H9 (cell line): ENCODE results near the gene ADORA1. TPM values are rescaled to one million over a fixed set of nuclear protein-coding genes. Genes with fewer than 3 reads are reported as not detected.

Experiments
- DNase-seq: peaks from one replicate; pipeline ENCODE4 v3.0.0-alpha.2; 2017
- H2AFZ ChIP-seq: one replicate; pipeline ENCODE4 v1.6.1; 2013; ENCODE audit warnings: mild to moderate bottlenecking, low read length, control low read depth, moderate library complexity
- H2AK5ac ChIP-seq: 2 replicates; pipeline ENCODE4 v1.6.1; 2013; ENCODE audit warnings: low read length, control low read depth, mixed read lengths; ENCODE audit not compliant: insufficient read length
- H2BK120ac ChIP-seq: one replicate; pipeline ENCODE4 v1.6.1; 2013; ENCODE audit warnings: low read depth, mild to moderate bottlenecking, low read length, control low read depth, inconsistent platforms; ENCODE audit not compliant: poor library complexity, severe bottlenecking
- H2BK12ac ChIP-seq: 2 replicates; pipeline ENCODE4 v1.6.1; 2013; ENCODE audit warnings: low read length, control low read depth, mixed read lengths, low read depth; ENCODE audit not compliant: insufficient read length
- H2BK15ac ChIP-seq: 2 replicates; pipeline ENCODE4 v1.6.1; 2013; ENCODE audit warnings: low read depth, low read length, control low read depth
- H2BK20ac ChIP-seq: one replicate; pipeline ENCODE4 v1.6.1; 2013; ENCODE audit warnings: low read depth, mild to moderate bottlenecking, low read length, control low read depth, inconsistent platforms; ENCODE audit not compliant: poor library complexity, severe bottlenecking
- H2BK5ac ChIP-seq: 2 replicates; pipeline ENCODE4 v1.6.1; 2013; ENCODE audit warnings: low read length, control low read depth, mixed read lengths; ENCODE audit not compliant: insufficient read length
- H3K14ac ChIP-seq: 2 replicates; pipeline ENCODE4 v1.6.1; 2013; ENCODE audit warnings: low read length, control low read depth; ENCODE audit not compliant: insufficient read depth
- H3K18ac ChIP-seq: 2 replicates; pipeline ENCODE4 v1.6.1; 2013; ENCODE audit warnings: low read depth, mild to moderate bottlenecking, mixed read lengths, low read length, control low read depth; ENCODE audit not compliant: insufficient read length
- H3K23ac ChIP-seq: 2 replicates; pipeline ENCODE4 v1.6.1; 2013; ENCODE audit warnings: low read length, control low read depth, mixed read lengths, low read depth; ENCODE audit not compliant: insufficient read length
- H3K23me2 ChIP-seq: 2 replicates; pipeline ENCODE4 v1.6.1; 2013; ENCODE audit warnings: low read depth, mild to moderate bottlenecking, mixed read lengths, low read length, control low read depth; ENCODE audit not compliant: insufficient read length, poor library complexity, severe bottlenecking
- H3K27ac ChIP-seq: 2 replicates; pipeline ENCODE4 v1.5.1; 2013; ENCODE audit warnings: low read length, control low read depth, mixed read lengths, low read depth; ENCODE audit not compliant: insufficient read length
- H3K27me3 ChIP-seq: 2 replicates; pipeline ENCODE4 v1.6.1; 2013; ENCODE audit warnings: low read length, control low read depth, inconsistent platforms; ENCODE audit not compliant: insufficient read depth
- H3K4ac ChIP-seq: 2 replicates; pipeline ENCODE4 v1.6.1; 2013; ENCODE audit warnings: low read depth, mild to moderate bottlenecking, control low read depth, inconsistent platforms, low read length, moderate library complexity
- H3K4me1 ChIP-seq: 2 replicates; pipeline ENCODE4 v1.6.1; 2013; ENCODE audit warnings: low read length, control low read depth, inconsistent platforms; ENCODE audit not compliant: insufficient read depth
- H3K4me2 ChIP-seq: 2 replicates; pipeline ENCODE4 v1.6.1; 2013; ENCODE audit warnings: low read length, control low read depth, mixed read lengths; ENCODE audit not compliant: insufficient read length, insufficient read depth
- H3K56ac ChIP-seq: 2 replicates; pipeline ENCODE4 v1.6.1; 2013; ENCODE audit warnings: low read depth, mild to moderate bottlenecking, mixed read lengths, low read length, control low read depth; ENCODE audit not compliant: insufficient read length
- H3K79me1 ChIP-seq: 2 replicates; pipeline ENCODE4 v1.6.1; 2013; ENCODE audit warnings: low read depth, mild to moderate bottlenecking, moderate library complexity, low read length, control low read depth, inconsistent platforms; ENCODE audit not compliant: insufficient read depth, poor library complexity, severe bottlenecking
- H3K79me2 ChIP-seq: 2 replicates; pipeline ENCODE4 v1.6.1; 2013; ENCODE audit warnings: low read length, control low read depth, inconsistent platforms; ENCODE audit not compliant: insufficient read depth
- H3K9ac ChIP-seq: 2 replicates; pipeline ENCODE4 v1.6.1; 2013; ENCODE audit warnings: low read length, control low read depth, mixed read lengths; ENCODE audit not compliant: insufficient read length; ENCODE audit errors: extremely low read depth
- H3K9me3 ChIP-seq: one replicate; pipeline ENCODE4 v1.6.1; 2013; ENCODE audit warnings: low read depth, low read length, inconsistent platforms; ENCODE audit not compliant: control insufficient read depth
- H3T11ph ChIP-seq: one replicate; pipeline ENCODE4 v1.6.1; 2013; ENCODE audit warnings: mild to moderate bottlenecking, low read length, control low read depth, inconsistent platforms
- H4K20me1 ChIP-seq: one replicate; pipeline ENCODE4 v1.6.1; 2013; ENCODE audit not compliant: control insufficient read depth, insufficient read length, insufficient read depth
- H4K5ac ChIP-seq: 2 replicates; pipeline ENCODE4 v1.6.1; 2013; ENCODE audit warnings: low read depth, mild to moderate bottlenecking, mixed read lengths, low read length, control low read depth; ENCODE audit not compliant: insufficient read length
- H4K8ac ChIP-seq: replicated peaks from 2 replicates; pipeline ENCODE4 v1.6.1; 2013; ENCODE audit warnings: low read length, control low read depth, mixed read lengths, low read depth; ENCODE audit not compliant: insufficient read length
- H4K91ac ChIP-seq: 2 replicates; pipeline ENCODE4 v1.6.1; 2013; ENCODE audit warnings: low read depth, mild to moderate bottlenecking, moderate library complexity, mixed read lengths, low read length, control low read depth; ENCODE audit not compliant: insufficient read length
- H3K27ac Mint-ChIP-seq, 3 experiments: 2 replicates in 2 of 3; 3 replicates in 1 of 3; pipeline ENCODE4 v1.8.0; 2020 to 2021; ENCODE audit warnings: mixed read lengths in 3 of 3, mild to moderate bottlenecking in 1 of 3, moderate library complexity in 1 of 3
- H3K27me3 Mint-ChIP-seq: 2 replicates; pipeline ENCODE4 v1.8.0; 2021; ENCODE audit warnings: low read depth, mild to moderate bottlenecking, moderate library complexity, mixed read lengths
- H3K36me3 Mint-ChIP-seq, 3 experiments: 2 replicates in 2 of 3; 3 replicates in 1 of 3; pipeline ENCODE4 v1.8.0; 2020 to 2021; ENCODE audit warnings: low read depth in 3 of 3, mixed read lengths in 3 of 3; ENCODE audit not compliant: insufficient read depth in 1 of 3
- H3K4me1 Mint-ChIP-seq, 2 experiments: 2 replicates each; pipeline ENCODE4 v1.8.0; 2020; ENCODE audit warnings: mixed read lengths in 2 of 2
- H3K4me3 Mint-ChIP-seq, 2 experiments: 2 replicates in 1 of 2; 3 replicates in 1 of 2; pipeline ENCODE4 v1.8.0; 2020 to 2021; ENCODE audit warnings: mild to moderate bottlenecking in 2 of 2, mixed read lengths in 2 of 2, moderate library complexity in 1 of 2
- H3K9me3 Mint-ChIP-seq, 2 experiments: 2 replicates in 1 of 2; 3 replicates in 1 of 2; pipeline ENCODE4 v1.8.0; 2020; ENCODE audit warnings: mild to moderate bottlenecking in 2 of 2, mixed read lengths in 2 of 2, moderate library complexity in 1 of 2
- WGBS: extraction: QIAGEN DNeasy Blood & Tissue Kit; methylation state at CpG from one replicate; pipeline ENCODE4 v1.1.7; 2013; ENCODE audit warnings: missing lambda C conversion rate, low lambda C conversion rate, mixed read lengths; ENCODE audit not compliant: insufficient read length; ENCODE audit errors: extremely low coverage; 5-methylcytosine and 5-hydroxymethylcytosine counted together
- total RNA-seq: library from RNA; stranded (reverse); gene quantifications from 2 replicates; pipeline ENCODE4 v1.2.1, GENCODE V29; 2021
- TF ChIP-seq, protein P1 (sequence below): fragments of 200-600 bp; sonication (generic); conservative IDR thresholded peaks from 3 replicates; pipeline ENCODE4 v1.8.0; 2021; ENCODE audit warnings: antibody characterized with exemption, mild to moderate bottlenecking

ADORA1 gene
- total RNA-seq, 1 experiment from 2014 or later: 1.3 TPM

DNA sequence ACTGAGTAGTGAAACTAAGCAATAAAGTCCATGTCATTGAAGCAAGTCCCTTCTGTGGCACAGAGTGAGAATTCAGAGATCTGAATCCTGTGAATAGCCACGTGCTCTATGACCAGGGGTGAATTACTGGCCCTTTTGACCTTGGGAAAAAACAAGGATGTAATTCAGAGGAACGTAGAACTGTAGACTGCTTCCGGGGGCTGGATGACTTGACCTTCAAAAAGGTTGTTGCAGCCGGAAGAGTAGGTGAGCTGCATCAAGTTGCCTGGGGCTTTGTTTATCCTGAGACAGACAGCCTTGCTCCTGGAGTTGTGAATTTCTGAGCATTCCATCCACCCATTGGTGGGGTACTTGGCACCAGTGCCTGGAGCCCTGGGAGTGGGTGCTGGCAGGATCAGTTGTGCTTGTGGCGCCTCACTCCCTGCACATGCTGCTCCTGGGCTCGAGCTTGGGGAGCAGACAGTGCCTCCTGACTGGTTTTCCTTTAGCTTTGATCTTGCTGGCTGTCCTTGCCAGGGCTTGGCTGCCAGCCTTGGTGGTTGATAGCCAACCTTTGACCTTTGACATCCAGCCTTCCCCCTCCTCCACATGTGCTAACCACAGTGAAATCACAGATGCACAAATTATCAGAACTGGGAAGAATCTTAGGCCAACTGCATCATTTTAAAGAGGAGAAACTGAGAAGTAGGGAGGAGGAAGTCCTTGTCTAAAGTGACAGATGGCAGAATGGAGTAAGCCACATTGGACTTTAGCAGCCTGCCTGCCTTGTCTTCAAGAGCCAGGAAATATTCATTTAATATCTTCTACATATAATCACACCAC is 25.5 kb upstream of the ADORA1 start:
- Histone ChIP-seq H3K23me2 (no peaks in the 10 kb centered on the region), H2BK120ac (no peak overlapping the region), H3K9me3 (no peaks in the 10 kb centered on the region), H3K4ac (no peak overlapping the region), H3K9ac (no peak overlapping the region), H3K27me3 (no peaks in the 10 kb centered on the region), H4K5ac (no peak overlapping the region), H3K23ac (no peak overlapping the region), H3K14ac (no peak overlapping the region), H3K18ac (no peak overlapping the region), H2AK5ac (no peak overlapping the region), H3K79me2 (no peaks in the 10 kb centered on the region), H2AFZ (no peak overlapping the region), H2BK12ac (no peak overlapping the region), H3K4me2 (no peak overlapping the region), H3K56ac (no peak overlapping the region), H4K20me1 (no peaks in the 10 kb centered on the region), H3K27ac (no peak overlapping the region), H2BK20ac (no peak overlapping the region), H2BK15ac (no peak overlapping the region), H4K91ac (no peak overlapping the region), H2BK5ac (no peak overlapping the region), H3K4me1 (no peaks in the 10 kb centered on the region), H3K79me1 (no peaks in the 10 kb centered on the region), H4K8ac (no peak overlapping the region), H3T11ph (no peak overlapping the region)
- no CpG with 5 or more reads among the region's 6 CpGs for WGBS
- no peak overlapping the region for H3K4me3 Mint-ChIP-seq
- no peak overlapping the region for H3K27ac Mint-ChIP-seq
- H3K27me3 Mint-ChIP-seq: peaks cover 6% of the 10 kb centered on the region
- DNase-seq: no peak
- peaks cover 0 to 2% (median 0%) of the 10 kb centered on the region in 3 experiments; a peak in 1 of 7 replicates for H3K36me3 Mint-ChIP-seq
- TF ChIP-seq, protein P1, sequence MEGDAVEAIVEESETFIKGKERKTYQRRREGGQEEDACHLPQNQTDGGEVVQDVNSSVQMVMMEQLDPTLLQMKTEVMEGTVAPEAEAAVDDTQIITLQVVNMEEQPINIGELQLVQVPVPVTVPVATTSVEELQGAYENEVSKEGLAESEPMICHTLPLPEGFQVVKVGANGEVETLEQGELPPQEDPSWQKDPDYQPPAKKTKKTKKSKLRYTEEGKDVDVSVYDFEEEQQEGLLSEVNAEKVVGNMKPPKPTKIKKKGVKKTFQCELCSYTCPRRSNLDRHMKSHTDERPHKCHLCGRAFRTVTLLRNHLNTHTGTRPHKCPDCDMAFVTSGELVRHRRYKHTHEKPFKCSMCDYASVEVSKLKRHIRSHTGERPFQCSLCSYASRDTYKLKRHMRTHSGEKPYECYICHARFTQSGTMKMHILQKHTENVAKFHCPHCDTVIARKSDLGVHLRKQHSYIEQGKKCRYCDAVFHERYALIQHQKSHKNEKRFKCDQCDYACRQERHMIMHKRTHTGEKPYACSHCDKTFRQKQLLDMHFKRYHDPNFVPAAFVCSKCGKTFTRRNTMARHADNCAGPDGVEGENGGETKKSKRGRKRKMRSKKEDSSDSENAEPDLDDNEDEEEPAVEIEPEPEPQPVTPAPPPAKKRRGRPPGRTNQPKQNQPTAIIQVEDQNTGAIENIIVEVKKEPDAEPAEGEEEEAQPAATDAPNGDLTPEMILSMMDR: no peak
- H3K9me3 Mint-ChIP-seq: peaks cover 7 to 12% of the 10 kb centered on the region in 2 experiments; a peak in 4 of 5 replicates
- no peaks in the 10 kb centered on the region for H3K4me1 Mint-ChIP-seq
